Subcutaneous abdominal adipose tissue (tissue), 5 donors: ENCODE results near the gene TMEM9.

Source experiments
- H3K27ac ChIP-seq: one replicate; pipeline ENCODE4 v1.7.0; 2013; ENCODE audit warnings: low read depth, mild to moderate bottlenecking, inconsistent platforms, low read length, moderate library complexity
- H3K27me3 ChIP-seq, 5 donors: one replicate each; pipeline ENCODE4 v1.7.0; 2013; ENCODE audit warnings: low read length in 5 of 5, inconsistent platforms in 1 of 5; ENCODE audit not compliant: control insufficient read depth in 5 of 5, insufficient read depth in 4 of 5
- H3K36me3 ChIP-seq, 5 donors: one replicate each; pipeline ENCODE4 v1.7.0; 2013; ENCODE audit warnings: low read length in 5 of 5; ENCODE audit not compliant: control insufficient read depth in 5 of 5, insufficient read depth in 5 of 5
- H3K4me1 ChIP-seq, 5 donors: one replicate each; pipeline ENCODE4 v1.7.0; 2013; ENCODE audit warnings: low read length in 5 of 5, mild to moderate bottlenecking in 3 of 5, moderate library complexity in 1 of 5; ENCODE audit not compliant: control insufficient read depth in 5 of 5, insufficient read depth in 5 of 5
- H3K4me3 ChIP-seq, 5 donors: one replicate each; pipeline ENCODE4 v1.7.0; 2013; ENCODE audit warnings: low read length in 5 of 5, low read depth in 1 of 5
- H3K9ac ChIP-seq, 5 donors: one replicate each; pipeline ENCODE4 v1.7.0; 2013; ENCODE audit warnings: low read length in 5 of 5, mild to moderate bottlenecking in 4 of 5, moderate library complexity in 3 of 5
- H3K9me3 ChIP-seq, 5 donors: one replicate each; pipeline ENCODE4 v1.7.0; 2013; ENCODE audit warnings: low read length in 5 of 5; ENCODE audit not compliant: control insufficient read depth in 5 of 5
- donor health status: healthy.
- donor health status: healthy.
- donor health status: healthy.
- donor health status: healthy.
- donor health status: healthy.

Gene TMEM9

DNA sequence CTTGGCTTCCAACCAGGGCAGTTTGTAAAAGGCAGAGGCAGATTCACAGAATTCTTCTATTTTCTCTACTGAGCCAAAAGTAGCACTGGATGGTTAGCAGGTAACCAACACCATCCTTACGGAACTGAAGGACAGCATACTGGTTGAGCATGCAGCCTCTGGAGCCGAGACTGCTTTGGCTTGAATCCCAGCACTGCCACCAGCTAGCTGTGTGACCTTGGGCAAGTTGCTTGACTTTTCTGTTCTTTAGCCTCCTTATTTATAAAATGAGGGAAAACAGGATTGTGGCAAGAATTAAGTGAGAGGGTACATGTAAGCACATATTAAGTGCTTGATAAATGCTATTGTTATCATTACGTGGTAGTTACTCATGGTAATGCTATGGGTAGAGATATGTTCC lies 61.5 kb downstream of the TMEM9 start:
- Histone ChIP-seq H3K4me1 (no peaks in the 10 kb centered on the region), H3K4me3 (no peak overlapping the region), H3K27ac (no peak overlapping the region), H3K36me3 (no peaks in the 10 kb centered on the region), H3K27me3 (peaks cover 0 to 2% (median 0%) of the 10 kb centered on the region in 5 donors), H3K9me3 (no peaks in the 10 kb centered on the region), H3K9ac (no peak overlapping the region)

DNA sequence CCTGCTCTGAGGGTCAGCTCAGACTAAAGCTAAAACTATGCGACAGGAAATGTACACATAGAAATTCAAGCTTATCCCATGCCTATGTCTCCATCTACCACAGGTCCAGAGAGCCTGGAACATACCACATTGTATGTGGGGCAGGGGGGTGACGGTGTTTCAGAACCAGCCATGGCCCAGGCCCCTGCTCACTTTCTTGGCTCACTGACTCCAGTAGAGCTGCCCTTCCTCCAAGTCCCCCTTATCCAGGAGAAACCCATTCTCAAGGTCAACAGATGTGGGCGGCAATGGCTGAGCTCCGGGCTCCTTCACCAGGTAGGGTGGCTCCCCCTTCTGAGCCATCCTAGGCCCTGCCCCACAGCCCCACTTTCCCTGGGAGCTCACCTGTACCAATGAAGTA lies 63.0 kb downstream of the TMEM9 start:
- H3K27me3 ChIP-seq, result peaks cover 0 to 2% (median 0%) of the 10 kb centered on the region in 5 donors
- H3K9me3 ChIP-seq, result no peaks in the 10 kb centered on the region
- no peak overlapping the region for H3K4me3 ChIP-seq
- no peaks in the 10 kb centered on the region for H3K4me1 ChIP-seq
- no peak overlapping the region for H3K27ac ChIP-seq
- H3K9ac ChIP-seq, result no peak overlapping the region
- H3K36me3 ChIP-seq, result no peaks in the 10 kb centered on the region

DNA sequence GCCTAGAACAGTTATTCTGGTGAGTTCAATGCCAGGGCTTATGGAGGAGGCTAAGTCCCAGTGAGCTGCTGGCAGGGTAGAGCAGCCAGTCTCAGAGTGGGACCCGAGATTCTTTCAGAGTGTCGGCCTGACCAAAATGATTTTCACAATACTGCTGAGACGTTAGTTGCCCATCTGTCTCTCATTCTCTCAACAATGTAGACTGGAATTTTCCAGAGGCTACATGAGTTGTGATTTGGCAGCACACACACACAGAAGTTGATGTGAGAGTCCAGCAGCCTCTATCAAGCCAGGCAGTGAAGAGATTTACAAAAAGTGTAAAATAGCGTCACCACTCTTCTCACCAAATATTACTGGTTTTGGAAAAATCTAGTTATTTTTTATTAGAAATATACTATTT lies 63.7 kb downstream of the TMEM9 start:
- Histone ChIP-seq H3K9me3 (no peaks in the 10 kb centered on the region), H3K36me3 (no peaks in the 10 kb centered on the region), H3K4me3 (no peak overlapping the region), H3K9ac (no peak overlapping the region), H3K27me3 (peaks cover 0 to 2% (median 0%) of the 10 kb centered on the region in 5 donors), H3K4me1 (no peaks in the 10 kb centered on the region), H3K27ac (no peak overlapping the region)

- Histone ChIP-seq H3K9me3 (no peaks in the 10 kb centered on the region), H3K4me3 (no peak overlapping the region), H3K27ac (no peak overlapping the region), H3K9ac (no peak overlapping the region), H3K4me1 (no peaks in the 10 kb centered on the region), H3K36me3 (no peaks in the 10 kb centered on the region), H3K27me3 (peaks cover 0 to 5% (median 2%) of the 10 kb centered on the region in 5 donors)
Measured at GRCh38 chr1:201089596-201089995, 64.7 kb downstream of the TMEM9 start.

DNA sequence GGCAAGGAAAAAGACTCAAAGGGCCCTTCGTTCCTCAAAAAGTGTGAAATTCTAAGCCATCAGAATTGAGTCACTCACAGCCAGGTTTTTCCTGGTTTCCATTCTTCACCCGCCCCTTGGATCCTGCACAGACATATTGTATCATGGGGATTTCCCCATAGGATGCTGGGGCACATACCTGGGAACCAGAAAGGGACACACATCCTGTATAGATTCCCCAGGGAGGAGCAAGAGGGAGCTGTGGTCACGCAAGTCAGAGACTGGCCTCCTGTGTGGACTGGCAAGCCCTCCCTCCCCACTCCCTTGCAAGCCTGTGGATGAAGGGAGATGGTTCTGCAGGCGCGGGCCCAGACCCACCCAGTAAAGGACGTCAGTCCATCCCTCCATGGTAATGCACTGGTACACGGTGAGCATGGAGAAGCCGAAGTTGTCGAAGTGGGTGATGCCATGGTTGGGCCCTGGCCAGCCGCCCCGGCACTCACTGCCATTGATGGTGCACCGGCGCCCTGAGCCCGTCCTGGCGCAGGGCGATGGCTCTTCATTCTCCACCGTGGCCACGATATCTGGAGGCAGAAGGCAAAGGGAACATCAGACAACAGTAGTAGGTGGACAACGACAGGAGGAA lies 65.3 kb downstream of the TMEM9 start:
- Histone ChIP-seq H3K36me3 (no peaks in the 10 kb centered on the region), H3K27ac (no peak overlapping the region), H3K9me3 (no peaks in the 10 kb centered on the region), H3K4me3 (no peak overlapping the region), H3K4me1 (peaks cover 0 to 5% (median 0%) of the 10 kb centered on the region in 5 donors), H3K27me3 (peaks cover 0 to 5% (median 2%) of the 10 kb centered on the region in 5 donors), H3K9ac (no peak overlapping the region)

GRCh38 chr1:201088395-201088794 lies 65.9 kb downstream of the TMEM9 start:
- H3K9ac ChIP-seq, result no peak overlapping the region
- H3K36me3 ChIP-seq, result no peaks in the 10 kb centered on the region
- H3K4me1 ChIP-seq, result peaks cover 0 to 8% (median 0%) of the 10 kb centered on the region in 5 donors

DNA sequence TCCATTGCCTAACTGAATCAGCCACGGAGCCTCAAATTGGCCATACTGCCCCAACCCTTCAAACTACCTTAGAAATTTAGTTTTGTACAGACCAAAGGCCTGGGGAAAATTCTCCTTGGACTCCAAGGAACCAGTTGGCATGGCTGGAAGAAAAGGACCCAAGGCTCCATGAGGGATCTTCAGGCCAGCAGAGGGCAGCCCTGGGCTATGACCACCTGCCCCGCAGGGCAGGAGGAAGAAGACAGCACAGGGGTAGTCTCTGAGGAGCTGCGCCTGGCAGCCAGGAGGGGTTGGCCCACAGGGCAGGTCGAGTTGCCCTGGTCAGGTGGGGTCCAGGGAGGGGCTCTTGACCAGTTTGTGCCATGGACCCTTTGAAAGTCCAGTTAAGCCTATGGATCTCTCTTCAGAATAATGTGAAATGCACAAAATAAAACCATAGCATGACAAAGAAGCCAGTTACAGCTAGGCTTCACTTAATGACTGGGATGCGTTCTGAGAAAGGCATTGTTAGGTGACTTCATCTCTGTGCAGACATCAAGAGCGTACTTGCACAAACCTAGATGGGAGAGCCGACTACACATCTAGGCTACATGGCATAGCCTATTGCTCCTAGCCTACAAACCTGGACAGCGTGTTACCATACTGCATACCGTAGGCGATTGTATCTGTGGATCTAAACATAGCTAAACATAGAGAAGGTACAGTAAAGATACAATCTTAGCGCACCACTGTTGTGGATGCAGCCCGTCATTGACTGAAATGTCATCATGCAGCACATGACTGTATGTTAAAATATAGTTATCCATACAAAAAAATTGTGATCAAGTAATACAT lies 68.2 kb downstream of the TMEM9 start:
- Histone ChIP-seq H3K36me3 (no peaks in the 10 kb centered on the region), H3K27me3 (peaks cover 0 to 5% (median 2%) of the 10 kb centered on the region in 5 donors), H3K4me3 (no peak overlapping the region), H3K9me3 (no peaks in the 10 kb centered on the region), H3K9ac (no peak overlapping the region), H3K4me1 (peaks cover 0 to 8% (median 0%) of the 10 kb centered on the region in 5 donors), H3K27ac (no peak overlapping the region)

More at GRCh38 chr1:201088395-201088794, 65.9 kb downstream of the TMEM9 start:
- H3K27me3 ChIP-seq, result peaks cover 0 to 5% (median 2%) of the 10 kb centered on the region in 5 donors
- no peak overlapping the region for H3K27ac ChIP-seq
- H3K4me3 ChIP-seq, result no peak overlapping the region
- no peaks in the 10 kb centered on the region for H3K9me3 ChIP-seq
